8988T (cell line): Measurements from ENCODE around the gene GDA.
"Not testable (repeated sequence)": the region's sequence is repeated elsewhere in the genome, so short reads cannot be mapped to it uniquely, and the experiment has no call there.

Experiments used
- DNase-seq: peaks from one replicate; pipeline ENCODE4 v3.0.0; 2011

GDA gene

GRCh38 chr9:72289401-72289800 lies 140.2 kb downstream of the GDA start:
- DNase-seq, result no peak

GRCh38 chr9:72290311-72290710 lies 141.1 kb downstream of the GDA start:
- no peak for DNase-seq

DNA sequence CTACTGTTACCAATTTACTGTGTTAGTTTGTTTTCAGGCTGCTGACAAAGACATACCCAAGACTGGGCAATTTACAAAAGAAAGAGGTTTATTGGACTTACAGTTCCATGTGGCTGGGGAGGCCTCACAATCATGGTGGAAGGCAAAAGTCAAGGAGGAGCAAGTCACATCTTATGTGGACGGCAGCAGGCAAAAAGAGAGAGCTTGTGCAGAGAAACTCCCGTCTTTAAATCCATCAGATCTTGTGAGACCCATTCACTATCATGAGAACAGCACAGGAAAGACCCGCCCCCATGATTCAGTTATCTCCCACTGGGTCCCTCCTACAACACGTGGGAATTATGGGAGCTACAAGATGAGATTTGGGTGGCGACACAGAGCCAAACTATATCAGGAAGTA lies 142.3 kb downstream of the GDA start:
- DNase-seq, result not testable (repeated sequence)

DNA sequence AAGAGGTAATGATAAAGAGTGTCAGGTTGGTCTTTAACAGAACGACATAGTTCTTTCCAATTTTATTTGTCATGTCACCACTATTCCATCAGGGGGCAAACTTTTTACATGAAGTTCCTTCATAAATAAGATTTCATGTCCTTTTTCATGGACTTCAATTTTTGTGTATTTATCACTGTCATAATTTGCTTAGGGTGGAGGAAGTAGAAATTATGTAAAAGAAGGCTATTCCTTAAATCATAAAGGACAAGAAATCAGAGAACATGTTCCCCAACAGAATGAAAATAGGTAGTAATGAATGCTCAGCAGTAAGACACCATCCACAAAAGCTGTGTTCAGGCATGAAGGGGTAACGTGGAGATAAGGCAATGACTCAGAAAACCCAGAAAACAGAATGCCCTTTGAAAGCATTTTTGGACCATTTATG lies 143.0 kb downstream of the GDA start:
- no peak for DNase-seq

- no peak for DNase-seq
Observed at GRCh38 chr9:72292874-72293607, 143.8 kb downstream of the GDA start.

GRCh38 chr9:72294936-72295335 lies 145.7 kb downstream of the GDA start:
- no peak for DNase-seq

- DNase-seq, result no peak
Observed at GRCh38 chr9:72297516-72297915, 148.3 kb downstream of the GDA start.

- no peak for DNase-seq
Observed at GRCh38 chr9:72299017-72299603, 149.9 kb downstream of the GDA start.

DNA sequence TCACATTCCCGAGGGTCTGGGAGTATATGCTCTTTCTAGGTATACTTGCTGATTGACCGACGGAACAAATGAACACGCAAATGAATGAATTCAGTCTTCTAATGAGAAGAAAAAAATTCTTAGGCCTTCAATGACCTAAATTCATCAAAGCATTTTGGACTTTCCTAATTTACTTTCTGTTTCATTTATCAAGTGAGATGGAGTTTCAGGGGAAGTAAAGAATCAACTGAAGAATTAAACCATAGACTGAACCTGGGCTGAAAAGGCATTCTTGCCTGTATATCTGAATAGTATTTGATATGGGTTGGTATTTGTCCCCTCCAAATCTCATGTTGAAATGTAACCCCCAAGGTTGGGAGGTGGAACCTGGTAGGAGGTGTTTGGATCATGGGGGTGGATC lies 151.6 kb downstream of the GDA start:
- DNase-seq, result no peak
